Breast epithelium (tissue), 3 donors: ENCODE measurements around the gene NNT.

ENCODE experiments used
- CTCF ChIP-seq, 3 donors: fragments of 450-650 bp; IDR thresholded peaks; one replicate each; pipeline ENCODE4 v1.5.1; 2016 to 2017; ENCODE audit warnings: antibody characterized with exemption in 3 of 3, mild to moderate bottlenecking in 3 of 3, moderate library complexity in 3 of 3
- POLR2A ChIP-seq: fragments of 450-650 bp; IDR thresholded peaks from one replicate; pipeline ENCODE4 v1.6.1; 2016; ENCODE audit warnings: antibody characterized with exemption, mild to moderate bottlenecking, moderate library complexity

- TF ChIP-seq CTCF (IDR thresholded peaks at IDR 0.05) (no peak), POLR2A (no peak)
Observed at GRCh38 chr5:43584166-43584699, 18.7 kb upstream of the NNT start.
